ENCODE measurements around the gene DEK. TPM values are rescaled to one million over a fixed set of nuclear protein-coding genes. Genes with fewer than 3 reads are reported as not detected.
A peak's percentile ranks its signal among the peaks of the same experiment; 100 is the strongest.
"Not testable (repeated sequence)": the region's sequence is repeated elsewhere in the genome, so short reads cannot be mapped to it uniquely, and the experiment has no call there.

The DEK gene
- total and polyA plus RNA-seq, 4 donors, result 35.2 to 87.6 (median 56.6) TPM

GRCh38 chr6:18179770-18180356, 84.5 kb downstream of the DEK start:
- H3K27ac ChIP-seq (ENCODE audit: low read depth in 1 of 2, low read length in 1 of 2), result no peak overlapping the region
- WGBS, 2 donors, result 50 to 73% methylated on average over 5 of the region's 5 CpGs
- H3K9ac ChIP-seq (ENCODE audit: insufficient read depth in 1 of 2, low read length in 2 of 2), result no peak overlapping the region
- TF ChIP-seq, protein P1, sequence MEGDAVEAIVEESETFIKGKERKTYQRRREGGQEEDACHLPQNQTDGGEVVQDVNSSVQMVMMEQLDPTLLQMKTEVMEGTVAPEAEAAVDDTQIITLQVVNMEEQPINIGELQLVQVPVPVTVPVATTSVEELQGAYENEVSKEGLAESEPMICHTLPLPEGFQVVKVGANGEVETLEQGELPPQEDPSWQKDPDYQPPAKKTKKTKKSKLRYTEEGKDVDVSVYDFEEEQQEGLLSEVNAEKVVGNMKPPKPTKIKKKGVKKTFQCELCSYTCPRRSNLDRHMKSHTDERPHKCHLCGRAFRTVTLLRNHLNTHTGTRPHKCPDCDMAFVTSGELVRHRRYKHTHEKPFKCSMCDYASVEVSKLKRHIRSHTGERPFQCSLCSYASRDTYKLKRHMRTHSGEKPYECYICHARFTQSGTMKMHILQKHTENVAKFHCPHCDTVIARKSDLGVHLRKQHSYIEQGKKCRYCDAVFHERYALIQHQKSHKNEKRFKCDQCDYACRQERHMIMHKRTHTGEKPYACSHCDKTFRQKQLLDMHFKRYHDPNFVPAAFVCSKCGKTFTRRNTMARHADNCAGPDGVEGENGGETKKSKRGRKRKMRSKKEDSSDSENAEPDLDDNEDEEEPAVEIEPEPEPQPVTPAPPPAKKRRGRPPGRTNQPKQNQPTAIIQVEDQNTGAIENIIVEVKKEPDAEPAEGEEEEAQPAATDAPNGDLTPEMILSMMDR (IDR thresholded peaks at IDR 0.05; ENCODE audit: control extremely low read depth, extremely low read depth), result no peak
- no peak overlapping the region for H3K4me3 ChIP-seq
- H3K4me1 ChIP-seq (ENCODE audit: control insufficient read depth in 5 of 5, insufficient read depth in 5 of 5, low read length in 5 of 5), result peaks cover 0 to 7% (median 0%) of the 10 kb centered on the region in 5 donors
- H3K27me3 ChIP-seq (ENCODE audit: control insufficient read depth in 3 of 3, insufficient read depth in 3 of 3, low read length in 2 of 3), result no peaks in the 10 kb centered on the region
- peak; percentile 47 for ATAC-seq (ENCODE audit: insufficient read depth, low FRiP score)
- no peak for DNase-seq
- H3K9me3 ChIP-seq (ENCODE audit: control insufficient read depth in 4 of 4, insufficient read depth in 3 of 4, low read length in 3 of 4), result no peaks in the 10 kb centered on the region
- H3K36me3 ChIP-seq (ENCODE audit: control insufficient read depth in 4 of 4, insufficient read depth in 4 of 4, low read length in 4 of 4), result peaks cover 0 to 2% (median 0%) of the 10 kb centered on the region in 4 donors

- Histone ChIP-seq H3K4me1 (ENCODE audit: control insufficient read depth in 5 of 5, insufficient read depth in 5 of 5, low read length in 5 of 5) (peaks cover 0 to 5% (median 0%) of the 10 kb centered on the region in 5 donors), H3K27ac (ENCODE audit: low read depth in 1 of 2, low read length in 1 of 2) (no peak overlapping the region), H3K9me3 (ENCODE audit: control insufficient read depth in 4 of 4, insufficient read depth in 3 of 4, low read length in 3 of 4) (no peaks in the 10 kb centered on the region), H3K27me3 (ENCODE audit: control insufficient read depth in 3 of 3, insufficient read depth in 3 of 3, low read length in 2 of 3) (no peaks in the 10 kb centered on the region), H3K36me3 (ENCODE audit: control insufficient read depth in 4 of 4, insufficient read depth in 4 of 4, low read length in 4 of 4) (peaks cover 0 to 7% (median under 1%) of the 10 kb centered on the region in 4 donors), H3K4me3 (no peak overlapping the region), H3K9ac (ENCODE audit: insufficient read depth in 1 of 2, low read length in 2 of 2) (no peak overlapping the region)
- no peak for DNase-seq
- ATAC-seq (ENCODE audit: insufficient read depth, low FRiP score), result no peak
- WGBS, 2 donors, result 64 to 83% methylated on average over 3 of the region's 3 CpGs
- TF ChIP-seq, protein P1 (IDR thresholded peaks at IDR 0.05; ENCODE audit: control extremely low read depth, extremely low read depth), result no peak
Measured at GRCh38 chr6:18178960-18179615, 85.2 kb downstream of the DEK start.

DNA sequence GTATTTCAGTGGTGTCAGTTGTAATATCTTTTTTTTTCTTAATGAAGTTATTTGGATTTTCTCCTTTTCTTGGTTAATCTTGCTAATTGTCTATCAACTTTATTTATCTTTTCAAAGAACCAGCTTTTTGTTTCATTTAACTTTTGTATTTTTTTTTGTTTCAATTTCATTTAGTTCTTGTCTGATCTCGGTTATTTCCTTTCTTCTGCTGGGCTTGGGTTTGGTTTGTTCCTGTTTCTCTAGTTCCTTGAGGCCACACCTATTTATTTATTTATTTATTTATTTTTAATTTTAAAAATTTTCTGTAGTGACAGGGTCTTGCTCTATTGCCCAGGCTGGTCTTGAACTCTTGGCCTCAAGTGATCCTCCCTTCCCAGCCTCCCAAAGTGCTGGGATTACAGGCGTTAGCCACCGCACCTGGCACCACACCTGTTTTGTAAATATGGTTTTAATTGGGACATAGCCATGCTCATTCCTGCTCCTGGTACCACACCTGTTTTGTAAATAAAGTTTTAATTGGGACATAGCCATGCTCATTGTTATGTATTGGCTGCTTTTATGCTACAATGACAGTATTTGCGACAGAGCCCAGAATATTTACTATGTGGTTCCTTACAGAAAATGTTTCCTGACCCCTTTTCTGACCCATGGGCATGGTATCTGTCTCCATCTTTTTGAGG, 86.9 kb downstream of the DEK start:
- ATAC-seq (ENCODE audit: insufficient read depth, low FRiP score) (no peak), DNase-seq (no peak)
- H3K4me3 ChIP-seq, result no peak overlapping the region
- TF ChIP-seq, protein P1 (IDR thresholded peaks at IDR 0.05; ENCODE audit: control extremely low read depth, extremely low read depth), result no peak
- H3K4me1 ChIP-seq (ENCODE audit: control insufficient read depth in 5 of 5, insufficient read depth in 5 of 5, low read length in 5 of 5), result no peaks in the 10 kb centered on the region
- 82 to 86% methylated on average over 4 of the region's 4 CpGs for WGBS, 2 donors
- peaks cover 0 to 12% (median under 1%) of the 10 kb centered on the region in 4 donors for H3K36me3 ChIP-seq (ENCODE audit: control insufficient read depth in 4 of 4, insufficient read depth in 4 of 4, low read length in 4 of 4)
- H3K9me3 ChIP-seq (ENCODE audit: control insufficient read depth in 4 of 4, insufficient read depth in 3 of 4, low read length in 3 of 4), result no peaks in the 10 kb centered on the region
- H3K9ac ChIP-seq (ENCODE audit: insufficient read depth in 1 of 2, low read length in 2 of 2), result no peak overlapping the region
- no peak overlapping the region for H3K27ac ChIP-seq (ENCODE audit: low read depth in 1 of 2, low read length in 1 of 2)
- no peaks in the 10 kb centered on the region for H3K27me3 ChIP-seq (ENCODE audit: control insufficient read depth in 3 of 3, insufficient read depth in 3 of 3, low read length in 2 of 3)

DNA sequence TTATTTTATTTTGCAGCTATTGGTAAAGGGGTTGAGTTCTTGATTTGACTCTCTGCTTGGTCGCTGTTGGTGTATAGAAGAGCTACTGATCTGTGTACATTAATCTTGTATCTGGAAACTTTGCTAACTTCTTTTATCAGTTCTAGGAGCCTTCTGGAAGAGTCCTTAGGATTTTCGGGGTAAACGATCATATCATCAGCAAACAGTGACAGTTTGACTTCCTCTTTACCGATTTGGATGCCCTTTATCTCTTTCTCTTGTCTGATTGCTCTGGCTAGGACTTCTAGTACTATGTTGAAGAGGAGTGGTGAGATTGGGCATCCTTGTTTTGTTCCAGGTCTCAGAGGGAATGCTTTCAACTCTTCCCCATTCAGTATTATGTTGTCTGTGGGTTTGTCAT, 88.1 kb downstream of the DEK start:
- H3K4me3 ChIP-seq; H3K4me1 ChIP-seq (ENCODE audit: control insufficient read depth in 5 of 5, insufficient read depth in 5 of 5, low read length in 5 of 5); H3K27me3 ChIP-seq (ENCODE audit: control insufficient read depth in 3 of 3, insufficient read depth in 3 of 3, low read length in 2 of 3); H3K9ac ChIP-seq (ENCODE audit: insufficient read depth in 1 of 2, low read length in 2 of 2); ATAC-seq (ENCODE audit: insufficient read depth, low FRiP score); H3K27ac ChIP-seq (ENCODE audit: low read depth in 1 of 2, low read length in 1 of 2); DNase-seq; H3K9me3 ChIP-seq (ENCODE audit: control insufficient read depth in 4 of 4, insufficient read depth in 3 of 4, low read length in 3 of 4): not testable (repeated sequence)
- H3K36me3 ChIP-seq (ENCODE audit: control insufficient read depth in 4 of 4, insufficient read depth in 4 of 4, low read length in 4 of 4), result peaks cover 0 to 21% (median 2%) of the 10 kb centered on the region in 4 donors
- 61 to 69% methylated on average over 4 of the region's 4 CpGs for WGBS, 2 donors

Measured in lung (tissue), 12 donors.